Measurements from ENCODE around the gene AFG3L2. TPM values are rescaled to one million over a fixed set of nuclear protein-coding genes. Genes with fewer than 3 reads are reported as not detected.
A peak's percentile ranks its signal among the peaks of the same experiment; 100 is the strongest.

The AFG3L2 gene
- total and polyA plus RNA-seq, 2 of the 13 experiments (the other 11 are each of a cell fraction or from before 2014, with no cell fraction given) = 28.6 to 86.9 TPM

GRCh38 chr18:12376754-12377555 lies at the start of gene AFG3L2 (continued):
- TF ChIP-seq ZNF260 (CRISPR knock-in tag; IDR thresholded peaks at IDR 0.05; ENCODE audit: borderline replicate concordance, low read depth) = no peak
- no peak for TF ChIP-seq ZNF597 (CRISPR knock-in tag; IDR thresholded peaks at IDR 0.05)
- TF ChIP-seq SIN3B (IDR thresholded peaks at IDR 0.05; ENCODE audit: low read length) = no peak
- no peak; the same call in 1 of the 2 replicates for TF ChIP-seq NR2F2 (IDR thresholded peaks at IDR 0.05; ENCODE audit: borderline replicate concordance, low read depth)
- TF ChIP-seq TERF1 (CRISPR knock-in tag; IDR thresholded peaks at IDR 0.05) = no peak
- TF ChIP-seq ZNF142 (CRISPR knock-in tag; IDR thresholded peaks at IDR 0.05) = peak; percentile 88
- TF ChIP-seq SOX5 (CRISPR knock-in tag; IDR thresholded peaks at IDR 0.05; ENCODE audit: borderline replicate concordance) = no peak
- no peak for TF ChIP-seq MEF2D (CRISPR knock-in tag; IDR thresholded peaks at IDR 0.05)
- peak; percentile 81; the same call in 1 of the 2 replicates for TF ChIP-seq ZNF773 (CRISPR knock-in tag; IDR thresholded peaks at IDR 0.05; ENCODE audit: borderline replicate concordance)
- peak; percentile 83 for TF ChIP-seq AGO2 (optimal IDR thresholded peaks at IDR 0.05; ENCODE audit: low read depth, low read length)
- TF ChIP-seq TIGD3 (CRISPR knock-in tag; IDR thresholded peaks at IDR 0.05; ENCODE audit: borderline replicate concordance) = no peak
- peak; percentile 89 for TF ChIP-seq GMEB1 (CRISPR knock-in tag; IDR thresholded peaks at IDR 0.05; ENCODE audit: borderline replicate concordance)
- no peak; the same call in 1 of the 2 replicates for TF ChIP-seq THAP8 (CRISPR knock-in tag; IDR thresholded peaks at IDR 0.05; ENCODE audit: borderline replicate concordance)
- TF ChIP-seq TBL1XR1 (IDR thresholded peaks at IDR 0.05; ENCODE audit: borderline replicate concordance, low read length, partially characterized antibody) = no peak
- 0 out of 2 replicates have a peak, but pooled peaks have one; percentile 63 for TF ChIP-seq ZNF296 (CRISPR knock-in tag; conservative IDR thresholded peaks at IDR 0.05)

All from HepG2 (cell line).